ENCODE measurements around the gene CDK18.

GRCh38 chr1:205454903-205455335 lies 49.5 kb upstream of the CDK18 start:
- TF ChIP-seq CTCF (IDR thresholded peaks at IDR 0.05 in 2 of 3, conservative IDR thresholded peaks at IDR 0.05 in 1 of 3; ENCODE audit: control insufficient read depth in 2 of 3, extremely low read depth in 1 of 3, insufficient read depth in 1 of 3, low read depth in 3 of 3, low read length in 3 of 3) (no peak), EZH2 (IDR thresholded peaks at IDR 0.05; ENCODE audit: borderline replicate concordance, control insufficient read depth, low read depth, low read length) (no peak), SP1 (IDR thresholded peaks at IDR 0.05; ENCODE audit: low read depth, low read length) (no peak), NFIC (IDR thresholded peaks at IDR 0.05; ENCODE audit: low read depth, low read length) (no peak), ATF3 (IDR thresholded peaks at IDR 0.05; ENCODE audit: borderline replicate concordance, extremely low read depth, low read depth, low read length) (no peak), POLR2A (IDR thresholded peaks at IDR 0.05; ENCODE audit: low read depth, low read length) (no peak)
- TF ChIP-seq, protein P1, sequence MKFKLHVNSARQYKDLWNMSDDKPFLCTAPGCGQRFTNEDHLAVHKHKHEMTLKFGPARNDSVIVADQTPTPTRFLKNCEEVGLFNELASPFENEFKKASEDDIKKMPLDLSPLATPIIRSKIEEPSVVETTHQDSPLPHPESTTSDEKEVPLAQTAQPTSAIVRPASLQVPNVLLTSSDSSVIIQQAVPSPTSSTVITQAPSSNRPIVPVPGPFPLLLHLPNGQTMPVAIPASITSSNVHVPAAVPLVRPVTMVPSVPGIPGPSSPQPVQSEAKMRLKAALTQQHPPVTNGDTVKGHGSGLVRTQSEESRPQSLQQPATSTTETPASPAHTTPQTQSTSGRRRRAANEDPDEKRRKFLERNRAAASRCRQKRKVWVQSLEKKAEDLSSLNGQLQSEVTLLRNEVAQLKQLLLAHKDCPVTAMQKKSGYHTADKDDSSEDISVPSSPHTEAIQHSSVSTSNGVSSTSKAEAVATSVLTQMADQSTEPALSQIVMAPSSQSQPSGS (IDR thresholded peaks at IDR 0.05; ENCODE audit: low read length) = no peak

Measured in GM12878 (cell line).